Fibroblast of the aortic adventitia (primary cell): ENCODE data around the gene PHF3. TPM values are rescaled to one million over a fixed set of nuclear protein-coding genes. Genes with fewer than 3 reads are reported as not detected.

Experiments used
- DNase-seq: peaks from one replicate; pipeline ENCODE4 v3.0.0-alpha.2; 2010; ENCODE audit warnings: low read depth
- H3K4me3 ChIP-seq: 2 replicates; pipeline ENCODE4 v1.5.1; 2011; ENCODE audit warnings: low read depth, mild to moderate bottlenecking, control low read depth, low read length, moderate library complexity
- CTCF ChIP-seq: IDR thresholded peaks from 2 replicates; pipeline ENCODE4 v1.5.1; 2011; ENCODE audit warnings: mild to moderate bottlenecking, low read length, control low read depth, inconsistent platforms; ENCODE audit not compliant: insufficient read depth
- total RNA-seq: library from RNA; depleted of rRNA; stranded (reverse); fragments of >200 nt; gene quantifications from 2 replicates; pipeline ENCODE4 v1.2.3, GENCODE V29; 2012; ENCODE audit warnings: low replicate concordance

The PHF3 gene
- total RNA-seq, 1 donor, result 78.5 TPM

- H3K4me3 ChIP-seq, result peak overlapping the region; percentile 79
- peak; percentile 61 for DNase-seq
- TF ChIP-seq CTCF, result peak; percentile 90
Observed at GRCh38 chr6:63598049-63599036, 37.3 kb upstream of the PHF3 start.

- no peak for DNase-seq
- no peak overlapping the region for H3K4me3 ChIP-seq
- TF ChIP-seq CTCF, result no peak
Observed at GRCh38 chr6:63599243-63599642, 36.4 kb upstream of the PHF3 start.

- DNase-seq, result no peak
- H3K4me3 ChIP-seq, result no peak overlapping the region
- no peak for TF ChIP-seq CTCF
Observed at GRCh38 chr6:63600136-63600535, 35.5 kb upstream of the PHF3 start.

- no peak overlapping the region for H3K4me3 ChIP-seq
- no peak for TF ChIP-seq CTCF
- no peak for DNase-seq
Observed at GRCh38 chr6:63609231-63609630, 26.4 kb upstream of the PHF3 start.

- TF ChIP-seq CTCF, result no peak
- DNase-seq, result no peak
- H3K4me3 ChIP-seq, result no peak overlapping the region
Observed at GRCh38 chr6:63610944-63611343, 24.7 kb upstream of the PHF3 start.

GRCh38 chr6:63611560-63611959 lies 24.0 kb upstream of the PHF3 start:
- H3K4me3 ChIP-seq, result no peak overlapping the region
- no peak for TF ChIP-seq CTCF
- no peak for DNase-seq
